ENCODE results near the gene SGCG.

DNA sequence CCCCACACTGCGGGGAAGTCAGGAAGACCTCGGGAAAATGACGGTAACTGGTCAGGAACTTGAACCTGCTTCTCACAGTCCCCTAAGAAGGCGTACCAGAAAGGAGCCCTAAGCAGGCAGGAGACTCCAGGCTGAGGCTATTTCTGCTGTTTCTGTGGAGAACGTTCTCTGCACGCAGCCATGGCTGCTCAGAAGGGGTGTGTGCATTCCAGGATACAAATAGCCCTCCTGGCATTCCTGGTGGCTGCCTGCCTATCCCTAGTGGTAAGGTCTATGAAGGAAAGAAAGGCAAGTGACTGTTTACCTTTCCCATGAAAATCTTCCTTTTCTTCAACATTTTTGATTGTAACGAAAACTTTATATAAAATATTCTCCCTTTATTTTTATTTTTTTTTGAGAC, 2.5 kb downstream of the SGCG start:
- TF ChIP-seq, protein P1, sequence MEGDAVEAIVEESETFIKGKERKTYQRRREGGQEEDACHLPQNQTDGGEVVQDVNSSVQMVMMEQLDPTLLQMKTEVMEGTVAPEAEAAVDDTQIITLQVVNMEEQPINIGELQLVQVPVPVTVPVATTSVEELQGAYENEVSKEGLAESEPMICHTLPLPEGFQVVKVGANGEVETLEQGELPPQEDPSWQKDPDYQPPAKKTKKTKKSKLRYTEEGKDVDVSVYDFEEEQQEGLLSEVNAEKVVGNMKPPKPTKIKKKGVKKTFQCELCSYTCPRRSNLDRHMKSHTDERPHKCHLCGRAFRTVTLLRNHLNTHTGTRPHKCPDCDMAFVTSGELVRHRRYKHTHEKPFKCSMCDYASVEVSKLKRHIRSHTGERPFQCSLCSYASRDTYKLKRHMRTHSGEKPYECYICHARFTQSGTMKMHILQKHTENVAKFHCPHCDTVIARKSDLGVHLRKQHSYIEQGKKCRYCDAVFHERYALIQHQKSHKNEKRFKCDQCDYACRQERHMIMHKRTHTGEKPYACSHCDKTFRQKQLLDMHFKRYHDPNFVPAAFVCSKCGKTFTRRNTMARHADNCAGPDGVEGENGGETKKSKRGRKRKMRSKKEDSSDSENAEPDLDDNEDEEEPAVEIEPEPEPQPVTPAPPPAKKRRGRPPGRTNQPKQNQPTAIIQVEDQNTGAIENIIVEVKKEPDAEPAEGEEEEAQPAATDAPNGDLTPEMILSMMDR (IDR thresholded peaks at IDR 0.05; ENCODE audit: low read depth, low read length, poor library complexity, severe bottlenecking) = no peak
- no peak for TF ChIP-seq EZH2phosphoT487 (IDR thresholded peaks at IDR 0.05; ENCODE audit: borderline replicate concordance, low read length)

All from DOHH2 (cell line).